Measurements from ENCODE around the gene NXF1. TPM values are rescaled to one million over a fixed set of nuclear protein-coding genes. Genes with fewer than 3 reads are reported as not detected.

Gene NXF1
- total and polyA plus RNA-seq, 10 donors = 83.1 to 271 (median 118) TPM

DNA sequence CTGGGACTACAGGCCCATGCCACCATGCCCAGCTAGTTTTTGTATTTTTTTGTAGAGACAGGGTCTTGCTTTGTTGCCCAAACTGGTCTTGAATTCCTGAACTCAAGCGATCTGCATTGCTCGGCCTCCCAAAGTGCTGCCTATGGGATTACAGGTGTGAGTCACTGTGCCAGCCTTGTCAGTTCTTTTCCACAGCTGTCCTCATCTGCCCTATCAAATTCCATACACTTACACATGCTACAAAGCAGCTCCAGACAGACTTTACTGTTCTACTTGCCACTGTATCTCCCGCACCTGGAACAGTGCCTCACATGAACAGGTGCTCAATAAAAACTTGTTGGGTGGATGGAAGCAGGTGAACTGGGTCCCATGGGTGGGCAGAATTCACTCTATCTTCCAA lies 18.4 kb upstream of the NXF1 start:
- intact Hi-C loops (cut with DNase I; ENCODE audit: low total_unique reads) = no loop called here
- no peak for DNase-seq
- Histone ChIP-seq H3K4me3 (no peak overlapping the region), H3K9me3 (no peaks in the 10 kb centered on the region), H3K27me3 (replicated peaks in 1 of 7) (no peaks in the 10 kb centered on the region), H3K27ac (no peak overlapping the region), H3K4me1 (peaks cover 0 to 17% (median 9%) of the 10 kb centered on the region in 6 donors), H3K36me3 (peaks cover 11 to 100% (median 91%) of the 10 kb centered on the region in 6 donors)
- 95 to 100% (median 96%) methylated on average over 3 of the region's 3 CpGs for WGBS, 5 donors
- TF ChIP-seq, protein P1, sequence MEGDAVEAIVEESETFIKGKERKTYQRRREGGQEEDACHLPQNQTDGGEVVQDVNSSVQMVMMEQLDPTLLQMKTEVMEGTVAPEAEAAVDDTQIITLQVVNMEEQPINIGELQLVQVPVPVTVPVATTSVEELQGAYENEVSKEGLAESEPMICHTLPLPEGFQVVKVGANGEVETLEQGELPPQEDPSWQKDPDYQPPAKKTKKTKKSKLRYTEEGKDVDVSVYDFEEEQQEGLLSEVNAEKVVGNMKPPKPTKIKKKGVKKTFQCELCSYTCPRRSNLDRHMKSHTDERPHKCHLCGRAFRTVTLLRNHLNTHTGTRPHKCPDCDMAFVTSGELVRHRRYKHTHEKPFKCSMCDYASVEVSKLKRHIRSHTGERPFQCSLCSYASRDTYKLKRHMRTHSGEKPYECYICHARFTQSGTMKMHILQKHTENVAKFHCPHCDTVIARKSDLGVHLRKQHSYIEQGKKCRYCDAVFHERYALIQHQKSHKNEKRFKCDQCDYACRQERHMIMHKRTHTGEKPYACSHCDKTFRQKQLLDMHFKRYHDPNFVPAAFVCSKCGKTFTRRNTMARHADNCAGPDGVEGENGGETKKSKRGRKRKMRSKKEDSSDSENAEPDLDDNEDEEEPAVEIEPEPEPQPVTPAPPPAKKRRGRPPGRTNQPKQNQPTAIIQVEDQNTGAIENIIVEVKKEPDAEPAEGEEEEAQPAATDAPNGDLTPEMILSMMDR (IDR thresholded peaks at IDR 0.05 in 8 of 11, conservative IDR thresholded peaks at IDR 0.05 in 3 of 11) = no peak
- no peak for TF ChIP-seq POLR2AphosphoS5 (IDR thresholded peaks at IDR 0.05)
- no peak for TF ChIP-seq POLR2A (IDR thresholded peaks at IDR 0.05)

DNA sequence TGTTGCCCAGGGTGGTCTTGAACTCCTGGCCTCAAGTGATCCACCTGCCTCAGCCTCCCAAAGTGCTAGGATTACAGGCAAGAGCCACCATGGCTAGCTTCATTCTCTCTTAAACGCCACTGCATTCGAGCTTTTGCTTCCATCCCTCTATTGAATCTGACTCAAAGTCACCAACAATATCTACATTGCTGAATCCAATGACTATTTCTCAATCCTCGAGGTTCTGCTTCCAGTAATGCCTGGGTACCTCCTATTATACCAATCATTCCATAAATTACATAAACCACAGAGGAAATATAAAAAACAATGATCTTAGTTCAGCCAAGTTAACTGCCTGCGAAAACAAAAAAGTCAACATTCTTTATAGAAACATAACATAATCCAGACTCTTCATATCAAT lies 11.9 kb upstream of the NXF1 start:
- Histone ChIP-seq H3K27ac (peak overlapping the region in 7 of 8 donors; percentile 52 to 86 (median 78)), H3K36me3 (peaks cover 0 to 100% (median 45%) of the 10 kb centered on the region in 6 donors), H3K4me1 (peaks cover 0 to 20% (median 0%) of the 10 kb centered on the region in 6 donors), H3K9me3 (no peaks in the 10 kb centered on the region), H3K27me3 (replicated peaks in 1 of 7) (no peaks in the 10 kb centered on the region), H3K4me3 (no peak overlapping the region)
- DNase-seq = no peak
- TF ChIP-seq, protein P1 (IDR thresholded peaks at IDR 0.05 in 8 of 11, conservative IDR thresholded peaks at IDR 0.05 in 3 of 11) = no peak
- TF ChIP-seq POLR2AphosphoS5 (IDR thresholded peaks at IDR 0.05) = no peak
- TF ChIP-seq POLR2A (IDR thresholded peaks at IDR 0.05) = no peak
- intact Hi-C loops (cut with DNase I; ENCODE audit: low total_unique reads) = no loop called here
- 72 to 90% (median 82%) methylated on average over 4 of the region's 4 CpGs for WGBS, 5 donors

DNA sequence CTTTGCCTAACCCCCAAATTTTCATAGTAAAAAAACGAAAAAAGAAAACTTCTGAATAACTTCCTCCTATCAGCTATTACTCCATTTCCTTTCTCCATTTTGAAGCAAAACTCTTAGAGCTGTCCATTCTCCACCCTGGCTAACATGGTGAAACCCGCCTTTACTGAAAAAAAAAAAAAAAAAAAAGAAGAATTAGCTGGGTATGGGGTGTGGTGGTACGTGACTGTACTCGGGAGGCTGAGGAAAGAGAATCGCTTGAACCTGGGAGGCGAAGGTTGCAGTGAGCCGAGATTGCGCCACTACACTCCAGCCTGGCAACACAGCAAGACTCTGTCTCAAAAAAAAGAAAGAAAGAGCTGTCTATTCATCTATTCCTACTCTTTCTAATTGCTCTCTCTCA lies 11.3 kb upstream of the NXF1 start:
- Histone ChIP-seq H3K4me3 (no peak overlapping the region), H3K36me3 (peaks cover 0 to 94% (median 40%) of the 10 kb centered on the region in 6 donors), H3K27me3 (replicated peaks in 1 of 7) (no peaks in the 10 kb centered on the region), H3K27ac (peak overlapping the region in 7 of 8 donors; percentile 52 to 86 (median 78)), H3K9me3 (no peaks in the 10 kb centered on the region), H3K4me1 (peaks cover 0 to 20% (median 0%) of the 10 kb centered on the region in 6 donors)
- TF ChIP-seq, protein P1 (IDR thresholded peaks at IDR 0.05 in 8 of 11, conservative IDR thresholded peaks at IDR 0.05 in 3 of 11) = no peak
- intact Hi-C loops (cut with DNase I; ENCODE audit: low total_unique reads) = no loop called here
- no peak for DNase-seq
- WGBS, 5 donors = 45 to 84% (median 73%) methylated on average over 7 to 8 of the region's 8 CpGs

DNA sequence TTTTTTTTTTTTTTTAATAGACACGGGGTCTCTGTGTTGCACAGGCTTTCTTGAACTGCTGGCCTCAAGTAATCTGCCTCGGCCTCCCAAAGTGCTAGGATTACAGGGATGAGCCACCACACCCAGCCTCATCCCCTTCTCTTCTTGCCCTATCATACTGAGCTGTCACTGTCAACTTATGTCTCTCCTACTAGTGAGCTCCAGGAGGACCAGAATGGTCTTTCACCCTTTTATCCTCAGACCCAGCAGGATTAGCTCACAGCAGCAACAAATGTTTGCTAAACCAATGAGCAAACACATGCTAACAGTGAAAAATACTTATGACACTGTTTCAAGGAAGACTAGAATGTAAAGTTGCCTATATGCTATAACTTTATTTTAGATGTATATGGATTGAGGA lies 6.4 kb upstream of the NXF1 start:
- intact Hi-C loops (cut with DNase I; ENCODE audit: low total_unique reads) = no loop called here
- TF ChIP-seq POLR2A (IDR thresholded peaks at IDR 0.05) (no peak), POLR2AphosphoS5 (IDR thresholded peaks at IDR 0.05) (no peak)
- TF ChIP-seq, protein P1 (IDR thresholded peaks at IDR 0.05 in 8 of 11, conservative IDR thresholded peaks at IDR 0.05 in 3 of 11) = no peak
- H3K36me3 ChIP-seq = peaks cover 0 to 60% (median 5%) of the 10 kb centered on the region in 6 donors
- WGBS, 5 donors = 77 to 92% (median 84%) methylated on average over 2 of the region's 2 CpGs
- H3K27me3 ChIP-seq (replicated peaks in 1 of 7) = no peaks in the 10 kb centered on the region
- no peak for DNase-seq
- H3K4me3 ChIP-seq = no peak overlapping the region
- H3K27ac ChIP-seq = no peak overlapping the region
- H3K4me1 ChIP-seq = peaks cover 0 to 23% (median 4%) of the 10 kb centered on the region in 6 donors
- no peaks in the 10 kb centered on the region for H3K9me3 ChIP-seq

Measured in spleen (tissue), 11 donors.